Mucosa of descending colon (tissue), 3 donors: Measurements from ENCODE around the gene RAB11FIP4. TPM values are rescaled to one million over a fixed set of nuclear protein-coding genes. Genes with fewer than 3 reads are reported as not detected.

Experiments
- ATAC-seq: fragments of 200-7000 bp; cut with Tn5 transposase; one replicate; pipeline ENCODE4 v1.9.1; 2020; ENCODE audit warnings: mild to moderate bottlenecking, moderate library complexity
- DNase-seq, 3 donors: peaks; one replicate each; pipeline ENCODE4 v3.0.0-alpha.2; 2020
- H3K36me3 ChIP-seq: fragments of 200-600 bp; one replicate; pipeline ENCODE4 v1.8.0; 2021; ENCODE audit warnings: low read depth, mild to moderate bottlenecking
- H3K4me1 ChIP-seq: fragments of 200-600 bp; one replicate; pipeline ENCODE4 v1.8.0; 2021; ENCODE audit warnings: low read depth, mild to moderate bottlenecking
- H3K4me3 ChIP-seq: fragments of 200-600 bp; one replicate; pipeline ENCODE4 v1.8.0; 2021; ENCODE audit warnings: mild to moderate bottlenecking
- H3K9me3 ChIP-seq: fragments of 200-600 bp; one replicate; pipeline ENCODE4 v1.8.0; 2021; ENCODE audit warnings: mild to moderate bottlenecking
- intact Hi-C, 2 donors: fragments of 100-400 bp; cut with DNase I in 1 of 2; cut with micrococcal nuclease in 1 of 2; formaldehyde crosslinking; loops; one replicate each; pipeline versions ENCODE4 v1.11.0 to v1.11.1; 2022; cut with DNase I, micrococcal nuclease
- total RNA-seq, 3 donors: library from RNA; stranded (reverse); fragmentation: NEBNext Ultra II Directional in 2 of 3; extraction: Animal tissue kit (Norgen Biotek cat#: 25700) in 2 of 3; gene quantifications; one replicate each; pipeline versions ENCODE4 v1.2.1 to v1.2.4, GENCODE V29; 2021 to 2023
- TF ChIP-seq, protein P1 (sequence below): fragments of 200-600 bp; IDR thresholded peaks from one replicate; pipeline ENCODE4 v1.8.0; 2022; ENCODE audit warnings: antibody characterized with exemption, mild to moderate bottlenecking
- donor health status: DM: no; HTN: no; CAD: no; lungs with moderate emphysema.
- donor health status: DM: no; HTN: no; CAD: no.
- donor health status: DM: no; HTN: yes; CAD: no.

Gene RAB11FIP4
- total RNA-seq, 3 donors from 2014 or later, result 24.5 to 49.9 (median 40.7) TPM

DNA sequence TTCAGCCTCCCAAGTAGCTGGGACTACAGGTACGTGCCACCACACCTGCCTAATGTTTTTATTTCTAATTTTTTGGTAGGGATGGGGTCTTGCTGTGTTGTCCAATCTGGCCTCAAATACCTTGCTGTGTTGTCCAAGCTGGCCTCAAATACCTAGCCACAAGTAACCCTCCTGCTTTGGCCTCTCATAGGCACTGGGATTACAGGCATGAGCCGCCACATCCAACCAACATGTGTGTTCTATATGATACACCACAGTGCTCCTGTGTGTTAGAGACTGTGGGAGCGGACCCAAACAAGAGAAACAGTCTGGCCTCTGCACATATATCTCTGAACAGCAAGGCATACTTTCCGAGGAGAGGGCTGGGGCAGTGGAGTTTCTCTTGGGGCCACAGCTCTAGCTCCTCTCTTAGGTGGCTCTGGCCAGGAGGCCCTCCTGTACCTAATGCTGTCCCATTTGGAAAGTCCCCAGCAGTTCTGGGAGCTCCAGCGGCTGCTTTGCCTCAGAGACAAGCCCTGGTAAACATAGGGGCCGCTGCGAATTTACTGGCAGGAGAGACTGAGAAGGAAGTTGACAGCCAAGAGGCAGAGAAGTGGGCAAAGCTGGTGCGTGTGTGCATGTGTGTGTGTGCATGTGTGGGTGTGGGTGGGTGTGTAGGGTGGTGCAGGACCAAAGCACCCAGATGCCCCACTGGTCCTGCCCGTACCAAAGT is 95.0 kb downstream of the RAB11FIP4 start:
- no peak for ATAC-seq

DNA sequence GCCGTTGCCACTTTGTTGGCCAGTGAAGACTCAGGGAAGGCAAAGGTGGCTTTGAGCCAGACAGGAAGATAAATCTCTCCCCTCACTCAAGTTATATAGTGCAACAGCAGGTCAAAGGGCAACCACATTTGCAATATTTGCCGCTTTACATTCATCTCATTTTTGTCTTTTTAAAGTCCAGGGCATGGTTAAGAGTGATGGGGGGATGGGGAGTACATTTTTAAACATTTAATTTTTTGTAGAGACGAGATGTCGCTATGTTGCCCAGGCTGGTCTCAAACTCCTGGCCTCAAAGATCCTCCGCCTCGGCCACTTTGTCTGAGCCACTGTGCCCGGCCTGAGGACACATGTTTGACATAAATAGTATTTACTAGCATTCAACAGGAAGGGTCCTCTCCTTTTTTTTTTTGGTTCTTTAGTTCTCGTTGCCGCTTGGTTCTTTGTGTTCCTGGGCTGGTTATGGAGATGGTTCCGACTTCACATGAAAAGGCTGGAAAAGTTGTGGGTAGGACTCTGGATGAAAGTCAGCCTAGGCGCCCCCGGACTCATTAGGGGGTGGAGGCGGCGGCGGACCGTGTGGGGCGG is 95.7 kb downstream of the RAB11FIP4 start:
- H3K4me3 ChIP-seq, result no peak overlapping the region
- H3K4me1 ChIP-seq, result peaks cover 28% of the 10 kb centered on the region
- H3K36me3 ChIP-seq, result no peaks in the 10 kb centered on the region
- intact Hi-C loops, result no loop called here
- DNase-seq, result peak in 2 of 3 donors; percentile 39 to 56
- no peak for ATAC-seq
- H3K9me3 ChIP-seq, result no peaks in the 10 kb centered on the region
- TF ChIP-seq, protein P1, sequence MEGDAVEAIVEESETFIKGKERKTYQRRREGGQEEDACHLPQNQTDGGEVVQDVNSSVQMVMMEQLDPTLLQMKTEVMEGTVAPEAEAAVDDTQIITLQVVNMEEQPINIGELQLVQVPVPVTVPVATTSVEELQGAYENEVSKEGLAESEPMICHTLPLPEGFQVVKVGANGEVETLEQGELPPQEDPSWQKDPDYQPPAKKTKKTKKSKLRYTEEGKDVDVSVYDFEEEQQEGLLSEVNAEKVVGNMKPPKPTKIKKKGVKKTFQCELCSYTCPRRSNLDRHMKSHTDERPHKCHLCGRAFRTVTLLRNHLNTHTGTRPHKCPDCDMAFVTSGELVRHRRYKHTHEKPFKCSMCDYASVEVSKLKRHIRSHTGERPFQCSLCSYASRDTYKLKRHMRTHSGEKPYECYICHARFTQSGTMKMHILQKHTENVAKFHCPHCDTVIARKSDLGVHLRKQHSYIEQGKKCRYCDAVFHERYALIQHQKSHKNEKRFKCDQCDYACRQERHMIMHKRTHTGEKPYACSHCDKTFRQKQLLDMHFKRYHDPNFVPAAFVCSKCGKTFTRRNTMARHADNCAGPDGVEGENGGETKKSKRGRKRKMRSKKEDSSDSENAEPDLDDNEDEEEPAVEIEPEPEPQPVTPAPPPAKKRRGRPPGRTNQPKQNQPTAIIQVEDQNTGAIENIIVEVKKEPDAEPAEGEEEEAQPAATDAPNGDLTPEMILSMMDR, result no peak

More for the DNA sequence above, 95.0 kb downstream of the RAB11FIP4 start:
- H3K4me3 ChIP-seq, result no peak overlapping the region
- intact Hi-C loops, result no loop called here
- H3K36me3 ChIP-seq, result no peaks in the 10 kb centered on the region
- H3K9me3 ChIP-seq, result no peaks in the 10 kb centered on the region
- TF ChIP-seq, protein P1, result no peak
- DNase-seq, result peak; percentile 53 to 69 (median 64)
- H3K4me1 ChIP-seq, result peaks cover 22% of the 10 kb centered on the region

DNA sequence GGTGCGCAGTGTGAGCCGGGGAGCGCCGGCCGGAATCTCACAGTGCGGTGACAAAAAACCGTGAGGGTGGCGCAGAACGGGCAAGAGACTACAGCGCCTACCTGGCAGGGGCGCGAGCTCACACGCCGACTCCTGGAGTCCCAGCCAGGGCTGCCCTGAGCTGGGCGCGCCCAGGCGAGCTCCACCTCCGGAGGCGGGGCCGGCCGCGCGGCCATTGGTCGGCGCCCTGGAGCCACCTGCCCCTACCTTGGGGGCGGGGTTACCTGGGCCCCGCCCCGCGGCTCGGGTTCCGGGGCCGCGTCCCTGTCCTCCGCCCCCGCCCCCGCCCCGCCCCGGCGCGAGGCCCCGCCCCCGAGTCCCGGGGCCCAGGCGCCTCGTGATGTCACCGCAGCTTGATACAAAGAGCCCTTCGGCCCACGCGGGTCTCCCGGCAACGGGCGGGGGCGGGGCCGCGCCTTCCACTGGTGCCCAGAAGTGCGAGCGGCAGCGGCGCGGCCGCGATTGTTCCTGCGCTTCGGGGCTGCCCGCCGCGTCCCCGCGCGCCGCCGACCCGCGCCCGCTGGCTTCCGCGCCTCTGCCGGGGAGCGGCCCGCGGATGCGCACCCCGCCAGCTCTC is 96.3 kb downstream of the RAB11FIP4 start:
- no peaks in the 10 kb centered on the region for H3K36me3 ChIP-seq
- no peaks in the 10 kb centered on the region for H3K9me3 ChIP-seq
- H3K4me3 ChIP-seq, result peak overlapping the region; percentile 42
- TF ChIP-seq, protein P1, result no peak
- DNase-seq, result peak; percentile 96 to 97 (median 97)
- peaks cover 30% of the 10 kb centered on the region for H3K4me1 ChIP-seq
- ATAC-seq, result peak; percentile 88
- intact Hi-C loops, result no loop called here

DNA sequence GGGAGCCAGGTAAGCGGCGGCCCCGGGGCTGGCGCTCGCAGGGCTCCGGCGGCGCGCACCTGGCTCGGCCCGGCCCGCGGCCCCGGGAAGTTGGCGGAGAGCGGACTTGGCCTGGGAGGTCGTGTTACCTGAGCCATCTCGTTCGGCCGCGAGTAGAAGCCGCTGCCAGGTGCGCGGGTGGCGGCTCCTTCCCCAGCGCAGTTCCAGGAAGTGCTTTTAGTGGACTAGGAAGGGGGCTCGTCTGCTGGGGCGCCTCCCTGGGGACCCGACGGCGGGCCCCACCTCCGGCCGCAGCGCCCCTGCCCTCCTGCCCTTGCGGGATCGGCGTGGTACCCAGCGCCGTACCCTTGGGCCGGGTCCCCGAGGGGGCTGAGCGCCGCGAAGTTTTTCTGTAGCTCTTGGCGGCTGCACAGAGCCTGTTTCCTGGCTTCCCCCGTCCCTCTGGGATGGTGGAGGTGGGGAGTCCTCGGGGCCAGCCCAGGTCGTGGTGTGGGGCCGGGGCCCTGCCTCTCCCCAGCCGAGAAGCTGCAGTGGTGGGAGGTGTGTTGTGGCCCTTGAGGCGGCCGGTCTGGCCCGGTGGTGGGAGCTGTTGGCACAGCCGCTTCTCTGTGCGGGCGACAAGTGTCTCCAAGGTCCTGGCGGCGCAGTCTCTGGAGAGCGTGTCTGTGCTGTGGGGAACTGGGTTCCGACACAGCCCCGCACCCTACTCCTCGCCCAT is 96.9 kb downstream of the RAB11FIP4 start:
- Histone ChIP-seq H3K36me3 (no peaks in the 10 kb centered on the region), H3K4me3 (peak overlapping the region; percentile 42), H3K4me1 (peaks cover 37% of the 10 kb centered on the region), H3K9me3 (no peaks in the 10 kb centered on the region)
- TF ChIP-seq, protein P1, result no peak
- ATAC-seq, result peak; percentile 10
- DNase-seq, result peak; percentile 53 to 78 (median 74)
- intact Hi-C loops, result no loop called here

DNA sequence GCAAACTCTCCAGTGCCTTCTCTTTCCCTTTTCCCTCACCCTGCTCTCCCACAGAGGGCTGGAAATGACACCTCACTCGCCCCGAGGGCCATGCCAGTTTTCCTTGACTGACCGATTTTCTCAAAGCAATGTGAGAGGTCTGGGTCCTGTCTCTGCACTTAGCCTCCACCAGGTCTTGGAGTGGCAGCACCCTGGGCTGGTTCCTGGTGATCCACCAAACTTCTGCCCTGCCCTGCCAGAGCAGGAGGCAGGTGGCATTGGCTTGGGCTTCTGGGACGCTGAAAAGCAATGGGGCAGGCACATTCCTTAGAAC is 97.5 kb downstream of the RAB11FIP4 start:
- peak overlapping the region; percentile 42 for H3K4me3 ChIP-seq
- peak; percentile 1 for ATAC-seq
- H3K9me3 ChIP-seq, result no peaks in the 10 kb centered on the region
- intact Hi-C loops, result no loop called here
- no peaks in the 10 kb centered on the region for H3K36me3 ChIP-seq
- peaks cover 42% of the 10 kb centered on the region for H3K4me1 ChIP-seq
- peak in 1 of 3 donors; percentile 61 for DNase-seq
- TF ChIP-seq, protein P1, result no peak
